ELF-1 (cell line): ENCODE data around the gene TRAPPC14.

Source experiments
- DNase-seq: peaks from one replicate; pipeline ENCODE4 v3.0.0-alpha.2; 2016; ENCODE audit warnings: low read depth, low spot score

The TRAPPC14 gene

DNA sequence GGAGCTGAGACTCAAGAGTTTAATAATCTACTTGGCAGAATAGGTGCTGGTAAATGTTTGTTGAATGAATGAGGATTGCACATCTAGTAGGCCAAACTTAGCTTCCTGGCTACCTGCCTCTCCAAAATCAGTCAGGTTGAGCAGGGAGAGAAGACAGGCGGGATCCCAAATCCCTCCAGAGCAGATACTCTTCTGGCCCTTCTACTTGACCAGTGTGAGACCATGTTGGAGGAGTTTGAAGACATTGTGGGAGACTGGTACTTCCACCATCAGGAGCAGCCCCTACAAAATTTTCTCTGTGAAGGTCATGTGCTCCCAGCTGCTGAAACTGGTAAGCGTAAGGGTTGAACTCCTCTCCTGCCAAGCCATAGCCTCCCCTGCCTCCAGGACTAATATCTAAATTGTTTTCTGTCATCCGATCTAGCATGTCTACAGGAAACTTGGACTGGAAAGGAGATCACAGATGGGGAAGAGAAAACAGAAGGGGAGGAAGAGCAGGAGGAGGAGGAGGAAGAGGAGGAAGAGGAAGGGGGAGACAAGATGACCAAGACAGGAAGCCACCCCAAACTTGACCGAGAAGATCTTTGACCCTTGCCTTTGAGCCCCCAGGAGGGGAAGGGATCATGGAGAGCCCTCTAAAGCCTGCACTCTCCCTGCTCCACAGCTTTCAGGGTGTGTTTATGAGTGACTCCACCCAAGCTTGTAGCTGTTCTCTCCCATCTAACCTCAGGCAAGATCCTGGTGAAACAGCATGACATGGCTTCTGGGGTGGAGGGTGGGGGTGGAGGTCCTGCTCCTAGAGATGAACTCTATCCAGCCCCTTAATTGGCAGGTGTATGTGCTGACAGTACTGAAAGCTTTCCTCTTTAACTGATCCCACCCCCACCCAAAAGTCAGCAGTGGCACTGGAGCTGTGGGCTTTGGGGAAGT, 34.0 kb downstream of the TRAPPC14 start:
- no peak for DNase-seq

DNA sequence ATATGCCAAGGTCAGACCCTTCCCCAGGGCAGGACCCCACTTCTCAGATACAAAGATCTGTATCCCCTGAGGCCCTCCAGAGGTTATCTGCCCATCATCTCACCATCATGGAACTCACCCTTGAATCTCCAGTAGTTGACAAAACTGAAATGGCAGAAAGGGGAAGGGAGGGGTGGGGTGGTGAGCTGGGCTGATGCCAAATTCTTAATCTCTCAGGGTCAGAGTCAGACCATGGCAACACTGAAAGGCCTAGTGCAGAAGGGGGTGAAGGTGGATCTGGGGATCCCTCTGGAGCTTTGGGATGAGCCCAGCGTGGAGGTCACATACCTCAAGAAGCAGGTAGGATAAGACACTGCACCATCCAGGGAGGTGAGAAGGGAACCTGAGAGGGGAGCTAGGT, 36.0 kb downstream of the TRAPPC14 start:
- DNase-seq: no peak

DNA sequence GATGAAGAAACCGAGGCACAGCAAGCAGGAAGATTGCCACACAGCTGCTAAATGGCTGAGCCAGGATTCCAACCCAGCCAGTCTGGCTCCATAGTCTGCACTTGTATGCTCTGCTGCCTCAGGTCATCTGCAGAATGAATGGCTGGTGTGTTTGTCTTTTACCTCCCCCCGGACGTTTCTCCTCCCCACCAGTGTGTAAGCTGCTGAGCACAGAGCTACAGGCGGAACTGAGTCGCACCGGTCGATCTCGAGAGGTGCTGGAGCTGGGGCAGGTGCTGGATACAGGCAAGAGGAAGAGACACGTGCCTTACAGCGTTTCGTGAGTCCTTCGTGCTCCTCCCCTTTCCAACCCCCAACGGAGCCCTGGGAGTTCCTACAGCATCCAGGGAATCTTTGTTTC, 36.5 kb downstream of the TRAPPC14 start:
- DNase-seq: peak; percentile 88

DNA sequence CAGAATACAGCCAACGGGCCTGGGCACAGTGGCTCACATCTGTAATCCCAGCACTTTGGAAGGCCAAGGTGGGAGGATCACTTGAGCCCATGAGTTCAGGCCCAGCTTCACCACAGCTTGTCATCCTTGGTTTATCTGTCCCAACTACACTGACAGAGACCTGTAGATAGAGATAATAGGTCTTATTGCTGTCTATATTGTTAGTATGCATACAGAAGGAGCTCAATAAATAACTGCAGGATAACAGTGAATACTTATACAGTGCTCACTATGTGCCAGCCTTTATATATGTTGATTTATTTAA, 37.8 kb downstream of the TRAPPC14 start:
- no peak for DNase-seq

DNA sequence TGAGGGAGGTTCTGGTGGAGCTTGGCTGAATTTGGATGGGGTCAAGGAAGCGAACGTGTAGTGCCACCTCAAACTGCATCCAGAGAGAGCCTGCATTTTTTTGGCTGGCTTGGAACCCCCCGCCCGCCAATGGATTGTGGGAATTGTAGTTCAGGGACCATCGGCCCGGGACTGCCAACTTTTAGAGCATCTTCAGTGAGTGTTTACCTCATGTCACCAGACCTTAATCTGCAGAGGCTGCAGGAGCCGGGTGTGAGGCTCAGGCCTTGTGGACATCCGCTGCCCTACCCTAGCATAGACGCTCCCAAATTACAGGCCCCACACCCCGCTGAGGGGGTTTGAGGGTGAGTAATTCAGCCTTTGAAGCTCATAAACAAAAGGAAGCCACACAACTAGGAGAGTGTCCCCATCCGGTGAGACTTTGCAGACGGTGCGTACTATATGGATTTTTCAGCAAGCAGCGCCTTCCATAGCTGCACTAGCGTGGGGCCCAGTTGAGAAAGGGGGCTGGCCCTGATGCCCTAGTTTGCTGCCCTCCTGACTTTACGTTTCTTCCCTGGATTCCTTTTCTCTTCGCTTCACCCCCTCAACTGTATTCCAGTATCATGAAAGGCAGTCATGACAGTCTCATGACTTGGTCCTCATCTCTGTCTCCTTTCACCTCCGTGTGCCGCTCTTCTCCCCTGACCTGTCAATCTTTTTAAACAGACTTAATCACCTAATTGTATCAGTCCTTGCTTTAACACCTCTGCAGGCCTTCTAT, 38.4 kb downstream of the TRAPPC14 start:
- DNase-seq: peak; percentile 83

DNA sequence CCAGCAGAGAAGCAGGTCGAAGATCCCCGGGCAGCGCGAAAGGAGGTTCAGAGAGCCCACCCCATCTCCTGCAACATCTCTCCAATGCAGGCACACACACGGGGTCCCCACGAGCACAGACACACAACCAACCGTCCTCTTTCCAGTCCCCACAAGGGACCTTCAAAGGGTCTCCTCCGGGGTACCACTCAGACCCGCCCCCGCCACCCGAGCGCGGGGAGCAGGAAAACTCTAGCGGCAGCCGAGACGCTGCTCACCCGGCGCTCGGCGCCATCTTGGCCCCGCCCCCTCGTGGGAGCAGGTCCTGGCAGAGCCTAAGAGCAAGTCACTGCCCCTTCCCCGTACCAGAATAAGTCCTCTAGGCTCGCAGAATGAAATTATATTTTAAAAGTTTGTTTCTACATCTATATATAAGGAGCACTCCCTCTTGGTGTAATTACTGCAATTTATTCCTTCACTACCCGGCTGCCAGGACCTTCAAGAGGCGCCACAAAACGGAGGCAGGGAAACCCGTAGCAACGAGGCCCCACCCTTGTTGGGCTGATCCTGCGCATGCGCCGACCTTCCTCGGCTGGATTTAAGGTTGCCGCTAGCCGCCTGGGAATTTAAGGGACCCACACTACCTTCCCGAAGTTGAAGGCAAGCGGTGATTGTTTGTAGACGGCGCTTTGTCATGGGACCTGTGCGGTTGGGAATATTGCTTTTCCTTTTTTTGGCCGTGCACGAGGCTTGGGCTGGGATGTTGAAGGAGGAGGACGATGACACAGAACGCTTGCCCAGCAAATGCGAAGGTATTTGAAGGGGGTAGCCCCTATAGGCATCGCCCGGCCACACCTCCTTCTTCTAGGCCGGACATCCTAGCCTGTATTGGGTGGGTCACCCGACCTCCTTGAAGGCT, 39.2 kb downstream of the TRAPPC14 start, which contains the start of the genes CNPY4 and TAF6:
Gene CNPY4, plus strand, starts transcription at position 563 of the 898 bp plus-strand sequence. Its CDS starts 111 bp downstream, at position 674.
Gene TAF6, minus strand, starts transcription at position 287 of the 898 bp plus-strand sequence. CDS start 5,149 bp downstream, outside the sequence.
- DNase-seq: peak; percentile 97

DNA sequence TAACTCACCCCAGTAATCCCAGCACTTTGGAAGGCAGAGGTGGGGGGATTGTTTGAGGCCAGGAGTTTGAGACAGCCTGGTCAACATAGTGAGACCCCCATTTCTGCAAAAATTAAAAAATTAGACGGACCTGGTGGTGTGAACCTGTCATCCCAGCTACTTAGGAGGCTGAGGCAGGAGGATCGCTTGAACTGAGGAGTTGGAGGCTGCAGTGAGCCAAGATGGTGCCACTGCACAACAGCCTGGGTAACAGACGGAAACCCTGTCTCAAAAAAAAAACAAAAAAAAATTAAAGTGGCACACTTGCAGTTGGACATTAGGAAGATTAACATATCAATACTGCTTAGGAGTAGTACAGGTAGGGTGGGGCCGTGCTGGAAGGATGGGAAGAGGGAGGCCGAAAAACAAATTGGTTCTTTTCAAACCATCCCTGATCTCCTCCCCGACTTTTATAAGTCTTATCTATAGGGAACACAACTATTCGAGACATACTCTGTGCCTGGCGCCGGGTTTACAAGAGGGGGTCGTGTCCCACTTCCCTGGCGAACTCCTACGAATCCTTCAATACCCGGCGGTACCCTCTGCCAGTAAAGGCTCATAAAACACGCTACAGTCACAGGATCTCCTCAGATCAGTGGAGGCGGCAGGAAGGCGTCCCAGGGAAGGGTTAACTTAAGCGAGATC, 40.0 kb downstream of the TRAPPC14 start:
- no peak for DNase-seq

DNA sequence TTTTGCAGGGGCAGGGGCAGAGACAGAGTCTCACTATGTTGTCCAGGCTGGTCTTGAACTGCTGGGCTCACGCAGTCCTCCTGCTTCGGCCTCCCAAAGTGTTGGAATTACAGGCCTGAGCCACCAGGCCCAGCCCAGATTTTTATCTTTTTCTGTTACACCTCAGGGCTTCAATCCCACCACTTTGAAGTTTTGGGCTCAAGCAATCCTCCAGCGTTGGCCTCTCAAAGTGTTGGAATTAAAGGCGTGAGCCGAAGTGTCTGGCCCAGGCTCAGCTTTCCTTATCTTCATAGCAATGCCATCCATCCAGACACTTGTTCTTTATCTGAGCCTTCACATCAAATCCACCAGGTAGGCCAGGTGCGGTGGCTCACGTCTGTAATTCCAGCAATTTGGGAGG, 43.5 kb downstream of the TRAPPC14 start:
- DNase-seq: peak; percentile 49

DNA sequence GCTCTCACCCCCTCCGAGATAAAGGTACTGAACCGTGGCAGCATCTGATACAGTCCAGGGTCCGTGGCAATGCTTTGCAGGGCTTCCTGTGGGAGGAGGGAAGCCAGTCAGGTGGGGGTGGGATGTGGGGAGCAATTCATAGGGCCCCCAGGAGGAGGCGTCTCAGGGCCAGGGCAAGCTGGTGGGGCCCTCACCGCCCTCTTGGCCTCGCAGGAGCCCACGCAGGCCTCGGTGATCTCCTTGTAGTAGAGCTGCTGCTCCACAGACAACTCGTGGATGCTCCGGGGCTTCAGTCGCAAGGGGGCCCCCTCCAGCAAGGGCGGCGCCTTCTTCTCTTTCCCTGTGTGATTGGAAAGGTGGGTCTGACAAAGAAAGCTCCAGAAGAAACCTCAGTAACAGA, 46.6 kb downstream of the TRAPPC14 start:
- DNase-seq: no peak

DNA sequence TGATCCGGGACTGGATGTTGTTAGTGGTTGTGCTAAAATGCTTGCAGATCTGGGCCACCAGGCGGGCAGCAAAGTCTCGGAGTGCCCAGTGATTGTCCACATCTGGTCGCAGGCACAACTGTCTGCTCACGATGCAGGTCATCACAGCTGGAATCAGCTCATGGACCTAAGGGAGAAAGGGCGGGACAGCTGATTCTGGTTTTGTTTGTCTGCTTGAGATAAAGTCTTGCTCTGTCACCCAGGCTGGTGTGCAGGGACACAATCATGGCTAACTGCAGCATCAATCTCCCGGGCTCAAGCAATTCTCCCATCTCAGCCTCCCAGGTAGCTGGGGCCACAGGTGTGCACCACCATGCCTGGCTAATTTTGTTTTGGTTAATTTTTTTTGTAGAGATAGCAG, 47.4 kb downstream of the TRAPPC14 start:
- DNase-seq: no peak

DNA sequence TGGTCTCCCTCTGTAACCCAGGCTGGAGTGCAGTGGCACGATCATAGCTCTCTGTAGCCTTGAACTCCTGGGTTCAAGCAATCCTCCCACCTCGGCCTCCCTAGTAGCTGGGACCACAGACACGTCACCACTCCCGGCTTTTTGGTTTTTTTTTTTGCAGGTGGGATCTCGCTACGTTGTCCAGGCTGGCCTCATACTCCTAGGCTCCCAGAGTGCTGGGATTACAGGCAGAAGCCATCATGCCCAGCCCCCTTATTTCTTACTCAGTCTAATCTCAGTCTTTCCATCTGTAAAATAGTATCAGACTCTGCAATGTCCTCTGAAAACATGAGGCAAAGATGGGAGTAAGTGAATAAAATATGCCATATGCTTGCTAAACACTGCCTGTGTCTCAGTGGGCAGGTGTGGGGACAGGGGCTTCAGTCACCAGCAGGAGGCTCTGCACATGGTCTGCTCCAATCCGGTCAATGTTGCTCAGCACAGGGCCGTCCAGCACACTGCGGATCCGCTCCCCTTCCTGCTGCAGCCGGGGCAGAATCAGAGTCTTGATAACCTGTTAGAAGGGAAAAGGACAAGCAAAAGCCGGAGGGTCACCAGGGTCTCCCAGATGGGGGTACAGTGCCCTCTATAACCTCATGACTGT, 48.9 kb downstream of the TRAPPC14 start:
- peak; percentile 36 for DNase-seq

DNA sequence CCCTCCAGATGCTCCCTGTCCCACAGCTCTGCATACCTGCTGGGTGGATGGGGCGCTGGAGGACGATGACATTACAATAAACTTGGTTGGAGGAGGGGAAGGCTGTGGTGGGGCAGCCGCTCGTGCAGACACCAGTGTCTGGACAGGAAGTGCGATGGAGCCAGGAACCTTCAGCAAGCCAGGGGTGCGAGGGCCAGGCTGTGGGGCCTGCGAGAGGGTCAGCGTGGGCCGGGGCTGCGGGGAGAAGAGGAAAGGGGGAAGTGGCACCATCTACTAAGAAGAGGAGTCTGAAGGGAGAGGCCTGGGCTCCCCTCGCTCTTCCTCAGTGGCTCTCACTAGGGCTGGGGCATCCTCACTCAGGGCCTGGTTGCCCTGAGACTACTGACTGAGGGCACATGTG, 50.6 kb downstream of the TRAPPC14 start:
- DNase-seq: no peak

DNA sequence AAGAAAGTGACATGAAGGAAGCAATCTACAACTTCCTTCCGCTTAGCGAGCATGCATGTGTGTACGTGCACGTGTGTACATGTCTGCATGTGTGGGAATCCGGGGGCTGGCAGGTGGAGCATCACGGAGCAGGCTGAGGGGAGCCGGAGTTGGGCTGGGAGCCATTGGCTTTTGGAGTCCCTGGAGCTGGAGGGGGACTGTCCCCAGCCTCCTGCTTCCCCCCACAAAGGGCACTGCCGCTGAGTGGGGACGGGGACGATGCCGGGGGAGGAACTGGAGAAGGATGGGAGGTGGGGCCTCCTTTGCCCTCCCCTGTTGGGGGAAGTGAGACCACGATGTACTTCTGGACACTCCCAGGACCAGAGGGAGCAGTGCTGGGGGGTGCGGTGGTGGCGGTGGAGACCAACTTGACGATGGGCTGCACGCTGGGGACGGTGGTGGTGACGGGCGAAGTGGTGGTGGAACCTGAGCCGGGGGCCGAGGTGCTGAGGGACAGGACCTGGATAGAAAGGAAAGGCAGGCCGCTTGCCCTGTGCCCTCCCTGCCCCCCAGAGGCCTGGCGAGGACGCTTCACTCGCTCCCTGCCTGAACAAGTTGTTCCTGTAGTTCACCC, 51.3 kb downstream of the TRAPPC14 start:
- no peak for DNase-seq

DNA sequence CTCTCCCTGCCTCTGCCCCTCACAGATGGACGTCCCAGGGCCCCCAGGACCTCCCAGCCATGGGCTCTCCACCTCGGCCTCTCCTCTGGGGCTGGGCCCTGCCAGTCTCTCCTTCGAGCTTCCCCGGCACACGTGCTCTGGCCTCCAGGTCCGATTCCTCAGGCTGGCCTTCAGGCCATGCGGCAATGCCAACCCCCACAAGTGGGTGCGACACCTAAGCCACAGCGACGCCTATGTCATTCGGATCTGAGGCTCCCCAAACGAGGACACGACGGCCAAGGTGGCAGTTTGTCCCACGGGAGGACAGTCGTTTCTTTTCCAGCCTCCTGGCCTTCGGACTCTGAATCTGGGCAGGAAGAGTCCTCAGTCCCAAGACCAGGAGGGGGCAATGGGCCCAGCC, 51.9 kb downstream of the TRAPPC14 start:
- DNase-seq: no peak

DNA sequence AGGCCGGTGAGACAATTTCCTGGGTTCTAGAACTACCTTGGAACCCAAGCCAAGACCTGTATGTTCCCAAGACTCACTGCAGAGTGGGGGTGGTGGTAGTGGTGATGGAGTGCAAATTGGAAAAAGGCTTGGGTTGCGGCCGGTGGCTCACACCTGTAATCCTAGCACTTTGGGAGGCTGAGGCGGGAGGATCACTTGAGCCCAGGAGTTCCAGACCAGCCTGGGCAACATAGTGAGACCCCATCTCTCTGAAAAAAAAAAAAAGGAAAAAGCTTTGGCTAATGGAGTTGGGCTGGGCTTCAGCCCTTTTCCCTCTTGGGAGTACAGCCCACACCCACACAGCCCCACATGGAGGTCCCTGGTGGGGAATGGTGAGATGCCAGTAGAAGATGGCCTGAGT, 53.0 kb downstream of the TRAPPC14 start:
- DNase-seq: no peak
